Measurements from ENCODE around the gene CD151.
A peak's percentile ranks its signal among the peaks of the same experiment; 100 is the strongest.

The CD151 gene

DNA sequence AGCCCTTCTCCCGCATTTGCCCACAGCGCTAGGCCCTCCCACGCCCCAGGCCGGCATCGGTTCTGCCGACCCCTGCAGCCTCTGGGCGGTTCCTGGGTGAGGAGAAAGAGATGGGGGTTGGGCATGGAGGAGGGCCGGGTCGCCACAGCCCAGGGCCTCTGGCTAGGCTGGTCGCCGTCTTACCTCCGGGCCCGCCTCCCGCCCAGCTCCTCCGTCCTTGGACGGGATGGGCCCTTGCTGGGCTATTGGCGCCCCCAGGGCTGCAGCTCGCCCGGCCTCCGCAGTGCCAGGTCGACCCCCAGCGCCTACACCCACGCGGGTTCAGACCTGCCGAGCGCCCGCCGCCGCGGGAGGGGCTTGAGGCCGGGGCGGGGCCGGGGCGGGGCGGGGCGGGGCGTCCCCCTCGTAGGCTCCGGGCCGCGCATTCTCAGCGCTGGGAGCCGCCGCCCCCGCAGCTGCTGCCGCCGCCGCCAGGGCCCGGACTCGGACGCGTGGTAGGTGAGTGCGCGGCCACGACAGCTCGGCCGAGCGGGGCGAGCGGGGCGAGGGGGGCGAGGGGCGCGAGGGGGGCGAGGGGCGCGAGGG, at the start of gene CD151:
TSS of gene CD151 (plus strand) at position 424 of the 585 bp plus-strand sequence. CDS start 3,118 bp downstream, outside the sequence.
- Histone ChIP-seq H3K27me3 (ENCODE audit: control insufficient read depth in 1 of 2, insufficient read depth in 2 of 2, low read length in 2 of 2) (peaks cover 36 to 49% of the 10 kb centered on the region in 2 donors), H3K9ac (ENCODE audit: low read length in 2 of 2) (peak within 1 kb of the TSS; percentile 78 to 82), H3K36me3 (ENCODE audit: control insufficient read depth in 2 of 2, insufficient read depth in 2 of 2, low read length in 2 of 2) (peaks cover 0 to 12% of the 10 kb centered on the region in 2 donors), H3K9me3 (ENCODE audit: control insufficient read depth in 2 of 2, low read length in 2 of 2) (no peaks in the 10 kb centered on the region), H3K4me1 (ENCODE audit: control insufficient read depth, insufficient read depth, low read length) (peaks cover 63% of the 10 kb centered on the region), H3K27ac (ENCODE audit: low read length) (peak within 1 kb of the TSS; percentile 88), H3K4me3 (ENCODE audit: low read length in 2 of 2) (peak within 1 kb of the TSS; percentile 78 to 81)

DNA sequence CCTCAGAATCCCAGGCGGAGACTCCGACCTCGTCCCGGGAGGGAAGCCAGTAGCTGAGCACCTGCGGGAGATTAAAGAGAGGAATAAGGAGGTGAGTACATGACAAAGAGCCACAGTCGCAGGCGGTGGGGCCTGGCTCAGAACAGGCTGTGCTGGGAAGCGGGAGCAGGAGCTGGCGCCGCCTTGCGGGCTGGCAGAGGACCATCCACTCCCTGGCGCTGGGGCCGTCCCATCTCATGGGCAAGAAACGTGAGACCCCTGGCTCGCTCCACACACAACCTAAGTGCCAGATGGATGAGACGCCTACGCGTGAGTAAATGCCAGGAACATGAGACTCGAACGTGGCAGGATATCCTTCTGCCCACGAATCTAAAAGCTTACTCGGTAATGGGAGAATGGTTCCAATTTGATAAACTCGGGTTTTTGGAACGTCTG, 49.2 kb upstream of the CD151 start:
- H3K4me3 ChIP-seq (ENCODE audit: low read length in 2 of 2) = peak overlapping the region in 1 of 2 donors; percentile 29
- H3K9ac ChIP-seq (ENCODE audit: low read length in 2 of 2) = peak overlapping the region; percentile 6 to 36
- no peaks in the 10 kb centered on the region for H3K27me3 ChIP-seq (ENCODE audit: control insufficient read depth in 1 of 2, insufficient read depth in 2 of 2, low read length in 2 of 2)
- no peaks in the 10 kb centered on the region for H3K9me3 ChIP-seq (ENCODE audit: control insufficient read depth in 2 of 2, low read length in 2 of 2)
- H3K27ac ChIP-seq (ENCODE audit: low read length) = no peak overlapping the region
- peaks cover 0 to 2% of the 10 kb centered on the region in 2 donors for H3K36me3 ChIP-seq (ENCODE audit: control insufficient read depth in 2 of 2, insufficient read depth in 2 of 2, low read length in 2 of 2)
- H3K4me1 ChIP-seq (ENCODE audit: control insufficient read depth, insufficient read depth, low read length) = peaks cover 14% of the 10 kb centered on the region

DNA sequence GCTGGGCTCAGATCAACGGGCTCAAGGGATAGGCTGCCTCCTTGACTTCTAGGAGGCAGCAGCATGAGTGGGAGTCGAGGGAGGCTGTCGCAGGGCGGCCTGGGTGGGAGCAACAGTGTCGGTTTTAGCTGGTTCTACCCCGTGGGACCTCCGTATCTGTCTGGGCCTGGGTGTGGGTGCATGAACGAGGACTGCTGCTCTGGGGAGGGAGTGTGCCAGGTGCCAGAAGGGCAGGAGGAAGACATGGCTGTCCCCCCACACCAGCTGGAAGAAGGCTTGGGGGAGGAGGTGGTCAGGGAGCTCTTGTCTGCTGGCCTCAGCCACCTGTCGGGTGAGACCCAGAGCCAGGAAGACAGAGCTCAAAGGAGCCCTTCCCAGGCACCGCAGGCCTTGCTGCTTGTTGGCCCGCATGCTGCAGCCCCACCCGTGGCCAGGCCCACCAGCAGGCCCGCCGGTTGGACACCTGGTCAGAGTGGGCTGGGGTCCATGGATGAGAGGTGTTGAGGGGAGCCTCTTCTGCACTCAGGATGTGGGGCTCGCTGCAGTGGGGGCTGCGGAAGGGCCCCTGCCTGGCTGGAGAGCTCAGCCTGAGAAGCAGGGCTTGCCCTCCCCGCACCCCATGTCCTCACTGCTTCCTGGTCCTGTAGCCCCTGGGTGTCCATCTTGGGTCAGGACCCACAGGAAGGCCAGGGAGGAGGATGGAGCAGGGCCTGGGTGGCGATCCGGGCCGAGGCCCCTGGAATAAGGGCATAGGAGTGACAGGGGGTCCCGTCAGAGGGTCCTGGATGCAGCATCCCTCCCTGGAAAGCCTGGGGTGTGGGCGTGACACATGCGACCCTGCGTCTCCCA, 46.3 kb upstream of the CD151 start:
- H3K27ac ChIP-seq (ENCODE audit: low read length) = no peak overlapping the region
- no peaks in the 10 kb centered on the region for H3K36me3 ChIP-seq (ENCODE audit: control insufficient read depth in 2 of 2, insufficient read depth in 2 of 2, low read length in 2 of 2)
- H3K4me1 ChIP-seq (ENCODE audit: control insufficient read depth, insufficient read depth, low read length) = peaks cover 11% of the 10 kb centered on the region
- H3K27me3 ChIP-seq (ENCODE audit: control insufficient read depth in 1 of 2, insufficient read depth in 2 of 2, low read length in 2 of 2) = peaks cover 15 to 18% of the 10 kb centered on the region in 2 donors
- no peaks in the 10 kb centered on the region for H3K9me3 ChIP-seq (ENCODE audit: control insufficient read depth in 2 of 2, low read length in 2 of 2)
- H3K4me3 ChIP-seq (ENCODE audit: low read length in 2 of 2) = no peak overlapping the region
- H3K9ac ChIP-seq (ENCODE audit: low read length in 2 of 2) = no peak overlapping the region

DNA sequence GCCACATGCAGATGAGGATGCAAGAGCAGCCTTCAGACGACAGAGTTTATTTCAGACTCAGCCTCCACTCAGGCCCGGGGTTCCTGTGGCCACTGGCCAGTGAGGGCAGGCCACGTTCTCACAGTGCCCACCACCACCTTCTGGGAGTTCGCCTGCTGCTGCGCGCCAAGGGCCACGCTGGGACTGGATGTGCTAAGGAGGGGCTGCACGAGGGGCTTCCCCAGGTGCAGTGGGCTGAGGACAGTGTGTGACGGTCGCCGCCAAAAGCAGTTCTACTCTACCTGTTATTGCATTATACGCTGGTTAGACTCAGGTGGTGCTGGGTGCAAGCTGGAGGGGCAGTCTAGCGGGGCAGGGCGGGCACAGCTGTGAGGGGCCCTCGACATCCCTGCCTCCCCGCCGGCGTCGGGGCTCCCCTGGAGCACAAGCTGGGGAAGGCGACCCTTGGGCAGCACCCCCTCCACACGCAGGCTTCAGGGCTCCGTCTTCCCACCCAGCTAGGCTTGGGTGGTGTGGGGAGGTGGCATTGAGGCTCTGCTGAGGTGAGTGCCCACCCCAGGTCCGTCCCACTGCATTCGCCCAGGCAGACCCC, 45.6 kb upstream of the CD151 start:
- Histone ChIP-seq H3K36me3 (ENCODE audit: control insufficient read depth in 2 of 2, insufficient read depth in 2 of 2, low read length in 2 of 2) (no peaks in the 10 kb centered on the region), H3K27me3 (ENCODE audit: control insufficient read depth in 1 of 2, insufficient read depth in 2 of 2, low read length in 2 of 2) (peaks cover 15 to 18% of the 10 kb centered on the region in 2 donors), H3K4me3 (ENCODE audit: low read length in 2 of 2) (no peak overlapping the region), H3K9ac (ENCODE audit: low read length in 2 of 2) (no peak overlapping the region), H3K27ac (ENCODE audit: low read length) (no peak overlapping the region), H3K9me3 (ENCODE audit: control insufficient read depth in 2 of 2, low read length in 2 of 2) (no peaks in the 10 kb centered on the region), H3K4me1 (ENCODE audit: control insufficient read depth, insufficient read depth, low read length) (peaks cover 11% of the 10 kb centered on the region)

DNA sequence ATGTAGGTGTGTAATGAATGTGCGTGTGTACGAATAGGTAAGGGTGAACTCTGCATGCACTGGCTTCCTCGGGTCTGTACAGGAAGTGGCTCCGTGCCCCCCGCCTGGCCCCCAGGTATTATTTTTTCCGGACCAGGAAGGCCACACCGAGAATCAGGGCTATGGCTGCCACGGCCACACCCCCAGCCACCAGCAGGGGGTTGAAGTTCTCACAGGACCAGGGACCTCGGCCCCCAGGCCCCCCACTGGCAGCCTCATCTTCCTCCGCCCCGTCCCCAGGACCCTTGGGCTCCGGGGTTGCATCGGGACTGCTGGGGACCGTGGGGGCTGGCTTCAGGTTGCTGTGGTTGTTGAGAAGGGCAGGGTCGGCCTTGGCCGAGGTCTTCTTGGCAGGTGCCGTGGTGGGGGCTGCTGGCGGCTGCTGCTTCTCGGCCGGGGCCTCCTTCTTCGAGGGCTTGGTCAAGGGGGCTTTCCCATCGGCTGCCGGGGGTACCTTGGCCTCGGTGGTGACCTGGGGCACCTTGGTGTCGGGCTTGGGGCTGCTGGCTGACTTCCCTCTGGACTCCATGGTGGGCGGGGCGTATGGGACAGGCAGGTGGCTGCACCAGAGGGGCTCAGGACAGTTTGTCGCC, 44.6 kb upstream of the CD151 start:
- H3K9me3 ChIP-seq (ENCODE audit: control insufficient read depth in 2 of 2, low read length in 2 of 2) = no peaks in the 10 kb centered on the region
- peaks cover 15 to 18% of the 10 kb centered on the region in 2 donors for H3K27me3 ChIP-seq (ENCODE audit: control insufficient read depth in 1 of 2, insufficient read depth in 2 of 2, low read length in 2 of 2)
- no peak overlapping the region for H3K27ac ChIP-seq (ENCODE audit: low read length)
- H3K4me3 ChIP-seq (ENCODE audit: low read length in 2 of 2) = no peak overlapping the region
- no peaks in the 10 kb centered on the region for H3K36me3 ChIP-seq (ENCODE audit: control insufficient read depth in 2 of 2, insufficient read depth in 2 of 2, low read length in 2 of 2)
- H3K9ac ChIP-seq (ENCODE audit: low read length in 2 of 2) = no peak overlapping the region
- peaks cover 11% of the 10 kb centered on the region for H3K4me1 ChIP-seq (ENCODE audit: control insufficient read depth, insufficient read depth, low read length)

DNA sequence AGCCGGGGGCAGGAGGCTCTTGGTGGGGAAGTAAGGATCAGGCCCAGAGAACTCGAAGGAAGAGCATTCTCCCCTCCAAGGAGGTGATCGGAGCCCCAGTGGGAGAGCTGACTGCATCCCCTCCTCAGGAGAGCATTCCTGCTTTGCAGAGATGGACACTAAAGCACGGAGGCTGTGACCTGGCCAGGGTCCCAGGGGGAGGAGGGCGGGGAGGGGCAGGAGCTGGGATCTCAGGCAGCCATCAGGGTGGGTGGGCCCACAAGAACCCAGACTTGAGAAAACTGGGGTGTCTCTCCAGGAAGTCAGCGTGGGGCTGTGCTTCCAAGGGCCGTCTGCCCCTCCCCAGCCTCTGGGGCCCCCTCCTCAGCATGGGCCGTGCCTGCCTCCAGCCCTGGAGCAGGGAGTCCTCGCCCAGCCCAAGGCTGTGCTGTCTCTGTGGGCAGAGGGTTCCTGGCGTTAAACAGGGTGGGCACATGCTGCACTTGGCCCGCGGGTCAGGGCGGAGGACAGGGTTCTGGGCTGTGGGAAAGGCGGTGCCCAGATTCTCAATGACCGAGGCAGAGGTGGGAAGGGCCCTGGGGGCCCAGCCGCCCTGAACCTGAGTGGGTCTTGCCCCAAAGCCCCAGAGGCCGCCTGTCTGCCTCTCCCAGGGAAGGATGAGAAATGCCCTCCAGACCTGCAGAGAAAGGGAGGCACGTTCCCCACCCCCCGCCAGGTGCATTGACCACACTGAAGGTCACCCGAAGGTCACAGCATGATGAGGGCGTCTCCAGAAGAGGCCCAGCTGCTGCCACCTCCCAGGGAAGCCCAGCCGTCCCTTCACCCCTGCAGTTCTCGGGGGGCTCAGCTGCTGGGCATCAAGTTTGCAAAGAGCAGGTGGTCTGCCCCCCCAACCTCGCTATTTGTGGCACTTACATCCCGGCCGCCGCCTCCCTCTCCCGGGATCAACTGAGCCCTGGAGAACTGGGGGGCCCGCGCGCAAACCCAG, 43.5 kb upstream of the CD151 start:
- H3K36me3 ChIP-seq (ENCODE audit: control insufficient read depth in 2 of 2, insufficient read depth in 2 of 2, low read length in 2 of 2) = no peaks in the 10 kb centered on the region
- no peak overlapping the region for H3K4me3 ChIP-seq (ENCODE audit: low read length in 2 of 2)
- H3K9ac ChIP-seq (ENCODE audit: low read length in 2 of 2) = no peak overlapping the region

DNA sequence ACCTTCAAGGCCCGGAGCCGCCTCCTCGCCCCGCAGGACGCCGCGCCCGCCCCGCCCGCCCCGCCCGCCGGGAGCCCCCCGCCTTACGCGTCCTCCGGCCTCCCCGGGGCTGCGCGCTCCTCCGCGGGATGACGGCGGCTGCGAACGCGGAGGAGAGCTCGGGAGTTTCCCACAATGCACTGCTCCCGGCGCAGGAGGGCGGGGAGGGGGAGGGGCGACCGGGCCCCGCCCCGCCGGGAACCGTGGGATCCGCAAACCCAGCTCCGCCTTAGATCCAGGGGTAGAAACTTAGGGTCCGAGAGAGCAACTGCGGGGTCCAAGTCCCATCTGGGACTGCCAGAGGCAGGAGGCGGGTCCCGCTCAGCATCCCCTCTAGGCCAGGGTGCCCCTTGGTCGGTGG, 42.8 kb upstream of the CD151 start, which contains the start of gene CEND1:
TSS of gene CEND1 (minus strand) at position 148 of the 400 bp plus-strand sequence. CDS start 1,514 bp downstream, outside the sequence.
- Histone ChIP-seq H3K4me3 (ENCODE audit: low read length in 2 of 2) (no peak within 1 kb of the TSS), H3K9ac (ENCODE audit: low read length in 2 of 2) (no peak within 1 kb of the TSS), H3K27ac (ENCODE audit: low read length) (no peak within 1 kb of the TSS), H3K36me3 (ENCODE audit: control insufficient read depth in 2 of 2, insufficient read depth in 2 of 2, low read length in 2 of 2) (no peaks in the 10 kb centered on the region), H3K27me3 (ENCODE audit: control insufficient read depth in 1 of 2, insufficient read depth in 2 of 2, low read length in 2 of 2) (peaks cover 15 to 18% of the 10 kb centered on the region in 2 donors), H3K9me3 (ENCODE audit: control insufficient read depth in 2 of 2, low read length in 2 of 2) (no peaks in the 10 kb centered on the region), H3K4me1 (ENCODE audit: control insufficient read depth, insufficient read depth, low read length) (peaks cover 7% of the 10 kb centered on the region)

More for the DNA sequence above, 43.5 kb upstream of the CD151 start:
- no peaks in the 10 kb centered on the region for H3K9me3 ChIP-seq (ENCODE audit: control insufficient read depth in 2 of 2, low read length in 2 of 2)
- H3K27me3 ChIP-seq (ENCODE audit: control insufficient read depth in 1 of 2, insufficient read depth in 2 of 2, low read length in 2 of 2) = peaks cover 15 to 18% of the 10 kb centered on the region in 2 donors
- no peak overlapping the region for H3K27ac ChIP-seq (ENCODE audit: low read length)
- H3K4me1 ChIP-seq (ENCODE audit: control insufficient read depth, insufficient read depth, low read length) = peaks cover 3% of the 10 kb centered on the region

DNA sequence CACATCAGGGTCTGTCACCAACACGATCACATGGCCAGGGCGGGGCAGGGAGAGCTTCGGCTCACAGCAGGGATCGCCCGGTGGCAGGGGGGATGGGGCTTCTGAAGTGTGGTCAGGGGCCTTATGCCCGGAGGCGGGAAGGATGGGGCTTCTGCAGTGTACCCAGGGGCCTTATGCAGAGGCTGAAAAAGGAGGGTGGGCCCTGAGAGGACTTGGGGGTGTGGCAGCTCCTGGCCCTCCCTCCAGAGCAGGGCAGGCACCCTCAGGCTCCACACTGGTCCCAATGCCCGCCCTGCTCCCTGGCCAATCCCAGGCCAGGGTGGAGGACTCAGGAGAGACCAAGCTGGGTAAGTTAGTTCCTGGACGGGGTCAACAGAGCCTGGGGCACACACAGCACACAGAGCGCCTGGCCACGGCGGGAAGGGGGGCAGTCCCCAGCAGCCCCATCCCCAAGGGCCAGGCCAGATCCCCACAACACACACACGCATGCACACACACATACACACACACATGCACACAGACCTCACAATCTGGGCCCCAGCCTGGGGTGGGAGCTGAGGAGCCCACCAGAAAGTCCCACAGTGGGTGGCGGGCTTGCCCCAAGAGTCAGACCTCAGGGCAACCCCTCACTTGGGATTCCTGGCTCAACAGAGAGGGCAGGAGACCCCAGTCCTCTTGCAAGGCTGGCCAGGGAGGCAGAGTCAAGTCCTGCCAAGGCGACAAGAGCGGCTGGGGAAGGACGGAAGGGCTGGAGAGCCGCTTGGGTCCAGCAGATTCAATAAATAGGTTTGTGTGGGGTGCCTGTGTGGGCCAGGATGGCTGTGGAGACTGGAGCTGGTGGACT, 41.8 kb upstream of the CD151 start:
- Histone ChIP-seq H3K36me3 (ENCODE audit: control insufficient read depth in 2 of 2, insufficient read depth in 2 of 2, low read length in 2 of 2) (no peaks in the 10 kb centered on the region), H3K27me3 (ENCODE audit: control insufficient read depth in 1 of 2, insufficient read depth in 2 of 2, low read length in 2 of 2) (peaks cover 15 to 18% of the 10 kb centered on the region in 2 donors), H3K9me3 (ENCODE audit: control insufficient read depth in 2 of 2, low read length in 2 of 2) (no peaks in the 10 kb centered on the region), H3K4me3 (ENCODE audit: low read length in 2 of 2) (no peak overlapping the region), H3K4me1 (ENCODE audit: control insufficient read depth, insufficient read depth, low read length) (peaks cover 17% of the 10 kb centered on the region), H3K9ac (ENCODE audit: low read length in 2 of 2) (no peak overlapping the region), H3K27ac (ENCODE audit: low read length) (no peak overlapping the region)

All from stomach smooth muscle (tissue), 2 donors.